GM11168 (cell line): ENCODE data around the gene RUNX1.

Experiments used
- in situ Hi-C: fragments of 300-500 bp; cut with MboI; formaldehyde crosslinking; loops from one replicate; pipeline ENCODE4 v1.12.0; 2022; ENCODE audit warnings: low sequenced_read_pairs; ENCODE audit not compliant: unreplicated experiment

RUNX1 gene

DNA sequence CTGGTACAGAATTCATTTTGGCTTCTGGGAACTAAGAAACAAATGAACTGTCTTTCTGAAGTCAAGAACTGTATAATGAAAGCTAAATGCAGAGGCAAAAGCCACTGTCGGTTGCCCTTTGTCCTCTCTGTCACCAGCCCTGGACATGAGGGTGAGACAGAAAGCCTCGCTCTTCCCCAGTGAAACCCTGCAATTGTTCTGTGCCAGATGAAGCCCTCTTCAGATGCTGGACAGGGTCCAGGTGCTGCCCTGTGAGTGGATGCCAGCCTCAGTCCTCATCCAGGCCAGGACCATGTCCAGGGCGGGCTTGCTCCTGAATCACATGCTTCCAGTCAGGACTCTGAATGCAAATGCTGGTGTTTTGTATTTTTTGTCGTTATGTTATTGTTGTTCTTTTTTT lies 138.7 kb downstream of the RUNX1 start:
- in situ Hi-C loops, result no loop called here

DNA sequence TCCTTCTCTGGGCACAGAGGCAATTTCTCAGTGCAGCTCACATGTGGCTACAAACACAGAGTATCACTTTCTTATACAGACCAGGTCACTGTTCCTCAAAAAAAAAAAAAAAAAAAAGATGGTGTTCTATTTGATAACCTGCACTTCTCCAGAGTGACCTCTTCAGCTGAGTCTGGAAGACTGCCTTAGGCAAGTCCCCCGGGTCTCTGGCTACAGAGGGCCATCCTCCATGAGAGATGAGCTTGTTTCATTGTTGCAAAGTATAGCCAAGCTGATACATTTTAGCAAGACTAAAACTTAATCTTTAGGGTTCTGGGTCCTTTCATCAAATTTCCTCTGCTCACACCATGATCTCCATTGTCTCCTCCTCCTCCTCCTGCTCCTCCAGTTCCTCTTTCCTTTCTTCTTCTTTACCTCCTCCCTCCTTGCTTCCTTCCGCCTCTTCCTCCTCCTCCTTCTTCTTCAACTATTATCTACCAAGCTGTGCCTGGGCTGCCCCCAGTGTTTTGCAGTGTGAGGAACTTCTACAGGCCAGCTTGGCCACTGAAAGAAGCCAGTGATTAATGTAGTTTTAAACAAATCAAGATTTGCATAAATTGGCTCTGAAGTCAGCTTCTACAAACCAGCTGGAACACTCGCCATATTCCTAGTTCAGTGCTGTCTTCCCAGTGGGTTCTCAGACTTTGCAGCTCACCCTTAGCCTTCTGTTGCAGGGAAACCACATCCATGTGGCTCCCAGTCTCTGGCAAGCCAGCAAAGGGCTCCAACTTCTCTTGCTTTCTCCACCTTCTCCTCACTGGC lies 139.4 kb downstream of the RUNX1 start:
- in situ Hi-C loops, result loop anchor here (10.0 kb wide), 1 partner anchor 115 kb away; no protein-coding TSS in a partner anchor

- in situ Hi-C loops, result loop anchor here (10.0 kb wide), 1 partner anchor 116 kb away; no protein-coding TSS in a partner anchor
Measured at GRCh38 chr21:34908419-34909055, 140.6 kb downstream of the RUNX1 start.

DNA sequence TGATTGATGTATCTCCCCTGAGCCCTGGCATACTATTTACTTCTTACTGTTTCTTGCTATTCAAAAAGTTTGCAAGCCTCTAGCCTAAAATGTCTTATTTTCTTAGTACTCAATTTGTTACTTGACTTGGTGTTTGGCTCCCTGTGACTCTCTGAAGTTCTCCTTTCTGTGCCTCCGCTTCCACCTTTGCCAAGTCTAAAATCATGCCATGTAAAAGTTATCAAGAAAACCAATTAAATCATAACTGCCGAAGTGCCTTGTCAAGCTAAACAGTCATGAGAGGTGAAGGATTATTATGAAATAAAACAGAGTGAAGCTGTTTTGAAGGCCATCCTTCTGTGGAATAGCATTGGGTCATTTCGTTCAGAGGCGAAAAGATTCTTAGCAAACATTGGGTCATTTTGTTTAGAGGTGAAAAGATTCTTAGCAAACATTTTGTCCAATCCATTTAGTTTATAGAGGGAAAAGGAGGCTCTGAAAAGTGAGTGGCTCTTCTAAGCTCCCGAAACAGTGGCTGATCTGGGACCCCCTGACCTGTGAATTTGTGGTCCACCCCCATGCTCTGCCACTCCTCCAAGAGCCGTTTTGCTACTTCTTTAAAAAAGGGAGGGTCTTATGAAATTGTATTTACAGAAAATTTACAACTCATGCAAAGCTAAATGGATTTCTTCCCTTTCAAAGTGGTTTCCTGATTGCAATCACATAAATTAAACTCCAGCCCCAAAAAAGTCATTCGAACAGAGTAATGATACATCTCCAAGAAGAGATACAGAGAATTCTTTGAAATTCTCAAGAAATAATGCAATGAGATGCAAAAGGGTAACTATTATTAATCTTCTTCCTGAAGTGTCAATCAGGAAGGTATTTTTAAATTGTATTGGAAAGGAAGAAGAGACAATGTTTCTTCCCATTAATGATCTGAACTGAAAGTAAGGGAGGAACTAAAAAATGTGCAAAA lies 141.4 kb downstream of the RUNX1 start:
- in situ Hi-C loops, result loop anchor here (10.0 kb wide), 1 partner anchor 117 kb away; no protein-coding TSS in a partner anchor

DNA sequence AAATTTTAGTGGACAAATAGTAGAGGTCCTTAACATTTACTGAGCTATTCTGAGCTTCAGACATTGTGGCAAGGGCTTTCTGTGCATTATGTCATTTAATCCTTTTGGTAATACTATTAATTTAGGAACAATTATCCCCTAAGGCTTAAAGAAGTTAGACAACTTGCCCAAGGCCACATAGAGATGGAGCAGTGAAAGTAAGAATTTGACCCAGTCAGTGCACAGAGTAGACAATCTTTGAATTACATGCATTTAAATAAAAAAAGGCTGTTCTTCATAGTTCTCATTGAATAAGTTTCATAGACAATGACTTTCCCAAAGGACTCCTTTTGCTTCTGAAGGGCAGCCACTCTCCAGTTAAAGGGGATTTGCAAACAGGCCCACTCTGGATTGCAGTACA lies 142.7 kb downstream of the RUNX1 start:
- in situ Hi-C loops, result loop anchor here (10.0 kb wide), 1 partner anchor 118 kb away; no protein-coding TSS in a partner anchor

- in situ Hi-C loops, result loop anchor here (10.0 kb wide), 1 partner anchor 120 kb away; no protein-coding TSS in a partner anchor
Measured at GRCh38 chr21:34905218-34905537, 143.9 kb downstream of the RUNX1 start.

- in situ Hi-C loops, result loop anchor here (10.0 kb wide), 1 partner anchor 120 kb away; no protein-coding TSS in a partner anchor
Measured at GRCh38 chr21:34904526-34905217, 144.4 kb downstream of the RUNX1 start.

- in situ Hi-C loops, result loop anchor here (10.0 kb wide), 1 partner anchor 124 kb away; no protein-coding TSS in a partner anchor
Measured at GRCh38 chr21:34900376-34900775, 148.7 kb downstream of the RUNX1 start.

DNA sequence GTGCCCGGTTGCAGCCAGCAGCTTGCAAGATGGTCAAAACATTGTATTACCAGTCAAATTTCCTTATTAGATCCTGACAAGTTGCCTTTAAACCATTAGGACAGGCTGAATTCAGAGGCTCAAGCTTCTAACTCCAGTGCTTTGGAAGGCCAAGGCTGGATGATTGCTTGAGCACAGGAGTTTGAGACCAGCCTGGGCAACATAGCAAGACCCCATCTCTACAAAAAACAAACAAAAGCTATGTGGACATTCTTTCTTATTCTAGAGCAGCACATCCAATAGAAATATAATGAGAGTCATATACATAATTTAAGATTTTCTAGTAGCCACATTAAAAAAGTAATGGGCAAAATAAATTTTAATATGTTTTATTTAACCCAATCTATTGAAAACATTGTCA lies 149.3 kb downstream of the RUNX1 start:
- in situ Hi-C loops, result loop anchor here (10.0 to 25.0 kb wide), 2 partner anchors 125 to 513 kb away; no protein-coding TSS in a partner anchor

DNA sequence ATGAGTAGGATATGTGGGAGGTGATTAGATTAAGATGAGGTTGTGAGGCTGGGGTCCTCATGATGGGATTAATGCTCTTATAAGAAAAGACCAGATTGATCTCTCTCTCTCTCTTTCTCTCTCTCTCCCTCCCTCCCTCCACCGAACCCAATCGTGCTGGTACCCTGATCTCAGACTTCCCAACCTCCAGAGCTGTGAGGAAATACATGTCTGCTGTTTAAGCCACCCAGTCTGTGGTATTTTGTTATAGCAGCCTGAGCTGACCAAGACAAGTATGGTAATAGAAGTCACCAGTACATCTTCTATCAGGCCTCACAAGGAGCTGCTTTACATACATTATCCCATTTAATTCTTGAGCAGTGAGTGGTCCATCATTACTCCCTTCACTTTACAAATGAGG lies 149.8 kb downstream of the RUNX1 start:
- in situ Hi-C loops, result loop anchor here (25.0 kb wide), 1 partner anchor 513 kb away; no protein-coding TSS in a partner anchor

DNA sequence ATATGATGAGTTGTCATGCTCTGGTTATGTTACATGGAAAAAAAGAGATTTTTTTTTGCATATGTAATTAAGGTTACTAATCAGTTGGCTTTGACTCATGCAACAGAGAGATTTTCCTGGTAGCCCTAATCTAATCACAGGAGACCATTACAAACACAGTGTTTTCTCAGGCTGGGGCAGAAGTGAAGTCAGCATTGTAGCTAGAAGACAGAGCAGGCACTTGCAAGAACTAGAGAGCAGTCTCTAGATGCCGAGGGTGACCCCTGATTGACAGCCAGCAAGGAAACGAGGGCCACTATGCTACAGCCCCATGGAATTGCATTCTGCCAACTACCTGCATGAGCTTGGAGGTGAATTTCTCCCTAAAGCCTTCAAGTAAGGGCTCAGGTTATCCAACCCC lies 151.3 kb downstream of the RUNX1 start:
- in situ Hi-C loops, result loop anchor here (25.0 kb wide), 1 partner anchor 514 kb away; no protein-coding TSS in a partner anchor

DNA sequence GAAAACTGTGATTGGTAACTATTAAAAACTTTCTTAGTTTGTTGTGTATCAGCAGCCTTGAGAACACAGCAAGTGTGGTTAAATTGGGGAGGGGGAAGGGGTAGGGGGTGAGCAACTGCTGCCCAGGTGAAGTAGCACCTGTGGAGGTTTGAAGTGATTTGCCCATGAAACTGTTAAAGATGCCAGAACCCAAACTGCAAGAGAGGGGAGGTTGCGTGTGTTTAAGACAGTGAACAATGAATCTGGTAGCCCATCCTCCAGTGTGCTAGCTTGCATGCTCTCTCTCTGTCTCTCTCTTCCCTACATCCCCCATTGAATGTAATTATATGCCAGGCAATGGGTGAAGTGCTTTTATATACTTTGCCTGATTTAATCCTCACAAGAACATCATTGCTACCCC lies 154.7 kb downstream of the RUNX1 start:
- in situ Hi-C loops, result loop anchor here (25.0 kb wide), 1 partner anchor 518 kb away; no protein-coding TSS in a partner anchor

DNA sequence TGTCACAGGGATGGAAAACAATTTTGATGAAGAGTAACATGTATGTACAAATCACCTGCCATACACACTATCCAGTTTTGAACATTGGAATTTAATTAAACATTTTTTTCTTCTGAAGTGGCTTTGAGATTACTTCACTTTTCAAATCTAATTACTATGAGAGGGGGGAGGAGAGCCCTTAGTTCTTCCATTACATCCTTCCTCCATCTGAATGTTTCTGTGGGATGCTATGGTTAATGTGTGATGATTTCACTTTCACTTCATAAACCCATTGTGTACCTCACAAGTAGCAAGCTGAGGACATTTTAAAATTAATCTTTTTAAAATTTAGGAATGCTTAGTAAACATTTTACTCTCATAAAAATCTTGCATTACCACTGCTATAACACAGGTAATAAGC lies 156.9 kb downstream of the RUNX1 start:
- in situ Hi-C loops, result loop anchor here (25.0 kb wide), 1 partner anchor 520 kb away; no protein-coding TSS in a partner anchor

GRCh38 chr21:34891613-34891943 lies 157.5 kb downstream of the RUNX1 start:
- in situ Hi-C loops, result loop anchor here (25.0 kb wide), 1 partner anchor 521 kb away; no protein-coding TSS in a partner anchor

DNA sequence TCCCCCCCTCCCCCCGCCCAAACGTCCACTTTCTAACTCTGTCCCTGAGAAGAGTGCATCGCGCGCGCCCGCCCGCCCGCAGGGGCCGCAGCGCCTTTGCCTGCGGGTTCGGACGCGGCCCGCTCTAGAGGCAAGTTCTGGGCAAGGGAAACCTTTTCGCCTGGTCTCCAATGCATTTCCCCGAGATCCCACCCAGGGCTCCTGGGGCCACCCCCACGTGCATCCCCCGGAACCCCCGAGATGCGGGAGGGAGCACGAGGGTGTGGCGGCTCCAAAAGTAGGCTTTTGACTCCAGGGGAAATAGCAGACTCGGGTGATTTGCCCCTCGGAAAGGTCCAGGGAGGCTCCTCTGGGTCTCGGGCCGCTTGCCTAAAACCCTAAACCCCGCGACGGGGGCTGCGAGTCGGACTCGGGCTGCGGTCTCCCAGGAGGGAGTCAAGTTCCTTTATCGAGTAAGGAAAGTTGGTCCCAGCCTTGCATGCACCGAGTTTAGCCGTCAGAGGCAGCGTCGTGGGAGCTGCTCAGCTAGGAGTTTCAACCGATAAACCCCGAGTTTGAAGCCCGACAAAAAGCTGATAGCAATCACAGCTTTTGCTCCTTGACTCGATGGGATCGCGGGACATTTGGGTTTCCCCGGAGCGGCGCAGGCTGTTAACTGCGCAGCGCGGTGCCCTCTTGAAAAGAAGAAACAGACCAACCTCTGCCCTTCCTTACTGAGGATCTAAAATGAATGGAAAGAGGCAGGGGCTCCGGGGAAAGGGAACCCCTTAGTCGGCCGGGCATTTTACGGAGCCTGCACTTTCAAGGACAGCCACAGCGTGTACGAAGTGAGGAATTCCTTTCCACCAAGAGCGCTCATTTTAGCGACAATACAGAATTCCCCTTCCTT lies 158.1 kb downstream of the RUNX1 start:
- in situ Hi-C loops, result loop anchor here (25.0 kb wide), 1 partner anchor 521 kb away; no protein-coding TSS in a partner anchor

DNA sequence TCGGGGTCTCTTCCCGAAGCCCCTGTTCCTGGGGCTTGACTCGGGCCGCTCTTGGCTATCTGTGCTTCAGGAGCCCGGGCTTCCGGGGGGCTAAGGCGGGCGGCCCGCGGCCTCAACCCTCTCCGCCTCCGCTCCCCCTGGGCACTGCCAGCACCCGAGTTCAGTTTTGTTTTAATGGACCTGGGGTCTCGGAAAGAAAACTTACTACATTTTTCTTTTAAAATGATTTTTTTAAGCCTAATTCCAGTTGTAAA lies 158.7 kb downstream of the RUNX1 start:
- in situ Hi-C loops, result loop anchor here (25.0 kb wide), 1 partner anchor 522 kb away; no protein-coding TSS in a partner anchor

- in situ Hi-C loops, result loop anchor here (25.0 kb wide), 1 partner anchor 522 kb away; no protein-coding TSS in a partner anchor
Measured at GRCh38 chr21:34889676-34890469, 159.2 kb downstream of the RUNX1 start.

GRCh38 chr21:34889320-34889675 lies 159.8 kb downstream of the RUNX1 start:
- in situ Hi-C loops, result loop anchor here (25.0 kb wide), 1 partner anchor 523 kb away; no protein-coding TSS in a partner anchor
